Nephron (organoid): Measurements from ENCODE around the gene RNF31.

Experiments used
- H3K27ac Mint-ChIP-seq, 3 experiments: 2 replicates each; pipeline ENCODE4 v1.8.0; 2020; ENCODE audit warnings: mixed read lengths in 3 of 3, mild to moderate bottlenecking in 2 of 3, moderate library complexity in 1 of 3
- H3K27me3 Mint-ChIP-seq: 2 replicates; pipeline ENCODE4 v1.8.0; 2021; ENCODE audit warnings: low read depth, mild to moderate bottlenecking, moderate library complexity, mixed read lengths
- H3K36me3 Mint-ChIP-seq: 2 replicates; pipeline ENCODE4 v1.8.0; 2020; ENCODE audit warnings: low read depth, mixed read lengths
- H3K4me1 Mint-ChIP-seq: 2 replicates; pipeline ENCODE4 v1.8.0; 2020; ENCODE audit warnings: mixed read lengths
- H3K4me3 Mint-ChIP-seq, 3 experiments: 2 replicates each; pipeline ENCODE4 v1.8.0; 2020; ENCODE audit warnings: mild to moderate bottlenecking in 3 of 3, mixed read lengths in 3 of 3, moderate library complexity in 2 of 3
- H3K9me3 Mint-ChIP-seq: 2 replicates; pipeline ENCODE4 v1.8.0; 2020; ENCODE audit warnings: mixed read lengths
- CTCF ChIP-seq, 3 experiments: fragments of 200-600 bp; sonication (generic); IDR thresholded peaks; one replicate each; pipeline ENCODE4 v1.5.0; 2021; ENCODE audit warnings: antibody characterized with exemption in 3 of 3; ENCODE audit not compliant: unreplicated experiment in 3 of 3

RNF31 gene

DNA sequence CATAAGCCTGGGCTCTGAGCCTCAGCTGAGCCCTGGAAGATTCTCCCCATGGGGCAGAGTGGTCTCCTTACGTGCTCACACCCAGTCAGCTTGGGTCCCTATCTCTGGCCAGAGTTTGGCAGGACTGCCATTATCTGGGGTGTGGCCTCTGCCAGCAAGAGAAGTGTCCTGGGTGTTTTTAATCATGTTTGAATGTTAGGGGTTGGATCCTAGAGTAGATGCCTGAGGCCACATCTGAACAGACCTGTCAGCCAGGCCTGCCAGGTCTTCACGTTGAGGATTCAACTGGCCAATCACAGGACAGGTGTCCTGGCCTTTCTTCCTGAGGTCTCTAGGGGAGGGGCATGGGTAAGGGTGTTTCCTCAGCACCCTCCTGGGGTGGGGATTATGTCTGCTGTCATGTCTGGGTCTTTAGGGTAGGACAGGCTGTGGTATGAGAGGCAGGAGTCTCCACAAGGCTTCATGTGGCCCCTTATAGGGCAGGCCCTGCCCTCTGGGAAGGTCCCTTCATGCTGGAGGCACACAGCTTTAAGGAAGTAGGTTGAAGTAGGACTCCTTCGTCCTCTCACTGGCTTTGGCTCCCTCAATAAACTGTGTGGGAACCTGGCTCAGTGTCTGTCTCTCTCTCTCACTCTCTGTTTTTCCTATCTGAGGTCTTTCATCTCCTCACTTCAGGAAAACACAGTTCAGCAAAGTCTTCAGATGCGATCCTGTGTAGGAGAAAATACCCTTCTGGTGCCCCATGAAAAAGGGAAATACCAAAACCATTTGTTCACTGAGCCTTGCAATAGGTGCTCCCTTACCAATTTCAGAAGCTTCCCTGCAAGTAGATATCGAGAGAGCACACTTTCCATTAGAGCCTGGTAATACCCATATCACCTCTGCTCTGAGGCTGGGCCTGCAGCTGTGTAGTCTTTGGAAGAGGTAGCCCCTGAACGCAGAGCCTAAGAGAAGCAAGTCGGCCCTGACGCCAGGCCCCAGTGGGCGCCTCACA, 23.6 kb upstream of the RNF31 start:
- Mint-ChIP-seq H3K36me3 (peaks cover 42% of the 10 kb centered on the region), H3K4me1 (peaks cover 8% of the 10 kb centered on the region), H3K27ac (no peak overlapping the region), H3K4me3 (no peak overlapping the region), H3K9me3 (no peaks in the 10 kb centered on the region), H3K27me3 (no peaks in the 10 kb centered on the region)
- no peak for TF ChIP-seq CTCF (IDR thresholded peaks at IDR 0.05; ENCODE audit: unreplicated experiment in 3 of 3)

GRCh38 chr14:24126939-24127338, 20.4 kb upstream of the RNF31 start:
- H3K36me3 Mint-ChIP-seq: peaks cover 19% of the 10 kb centered on the region

DNA sequence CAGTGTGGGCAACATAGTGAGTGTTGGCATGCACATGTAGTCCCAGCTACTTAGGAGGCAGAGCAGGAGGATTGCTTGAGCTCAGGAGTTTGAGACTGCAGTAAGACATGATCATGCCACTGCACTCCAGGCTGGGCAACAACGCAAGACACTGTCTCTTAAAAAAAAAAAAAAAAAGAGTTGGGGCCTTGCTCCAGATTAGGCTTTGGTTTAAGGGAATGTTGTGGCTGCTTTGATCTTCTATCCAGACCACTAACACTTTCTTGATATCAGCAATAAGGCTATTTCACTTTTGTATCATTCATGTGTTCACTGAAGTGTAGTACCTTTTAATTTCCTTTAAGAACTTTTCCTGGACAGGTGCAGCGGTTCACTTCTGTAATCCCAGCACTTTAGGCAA, 19.6 kb upstream of the RNF31 start:
- Mint-ChIP-seq H3K9me3 (no peaks in the 10 kb centered on the region), H3K36me3 (peaks cover 16% of the 10 kb centered on the region), H3K27me3 (no peaks in the 10 kb centered on the region), H3K4me3 (no peak overlapping the region), H3K4me1 (peaks cover 28% of the 10 kb centered on the region), H3K27ac (no peak overlapping the region)
- no peak for TF ChIP-seq CTCF (IDR thresholded peaks at IDR 0.05; ENCODE audit: unreplicated experiment in 3 of 3)

More at GRCh38 chr14:24126939-24127338, 20.4 kb upstream of the RNF31 start:
- Mint-ChIP-seq H3K4me3 (no peak overlapping the region), H3K9me3 (no peaks in the 10 kb centered on the region), H3K27me3 (no peaks in the 10 kb centered on the region), H3K27ac (no peak overlapping the region), H3K4me1 (peaks cover 24% of the 10 kb centered on the region)
- TF ChIP-seq CTCF (IDR thresholded peaks at IDR 0.05; ENCODE audit: unreplicated experiment in 3 of 3): no peak

GRCh38 chr14:24129410-24129998, 17.8 kb upstream of the RNF31 start:
- Mint-ChIP-seq H3K4me3 (no peak overlapping the region), H3K27me3 (no peaks in the 10 kb centered on the region), H3K27ac (no peak overlapping the region), H3K36me3 (peaks cover 3% of the 10 kb centered on the region), H3K9me3 (no peaks in the 10 kb centered on the region), H3K4me1 (peaks cover 34% of the 10 kb centered on the region)
- TF ChIP-seq CTCF (IDR thresholded peaks at IDR 0.05; ENCODE audit: unreplicated experiment in 3 of 3): no peak

GRCh38 chr14:24130380-24130716, 16.9 kb upstream of the RNF31 start, which contains the start of gene FITM1:
FITM1 (plus strand) TSS chr14:24130659; CDS start chr14:24131564, 905 bp downstream.
- Mint-ChIP-seq H3K9me3 (no peaks in the 10 kb centered on the region), H3K4me3 (peak within 1 kb of the TSS in 2 of 3 experiments; percentile 79 to 81), H3K27me3 (no peaks in the 10 kb centered on the region), H3K36me3 (peaks cover under 1% of the 10 kb centered on the region), H3K4me1 (peaks cover 38% of the 10 kb centered on the region), H3K27ac (peak within 1 kb of the TSS; percentile 54 to 87 (median 84))
- no peak for TF ChIP-seq CTCF (IDR thresholded peaks at IDR 0.05; ENCODE audit: unreplicated experiment in 3 of 3)
